ENCODE data around the gene RAP1GDS1.
A peak's percentile ranks its signal among the peaks of the same experiment; 100 is the strongest.
"Not testable (repeated sequence)": the region's sequence is repeated elsewhere in the genome, so short reads cannot be mapped to it uniquely, and the experiment has no call there.

RAP1GDS1 gene

GRCh38 chr4:98434816-98435215 lies 173.6 kb downstream of the RAP1GDS1 start:
- DNase-seq (ENCODE audit: low read depth in 3 of 3): no peak

DNA sequence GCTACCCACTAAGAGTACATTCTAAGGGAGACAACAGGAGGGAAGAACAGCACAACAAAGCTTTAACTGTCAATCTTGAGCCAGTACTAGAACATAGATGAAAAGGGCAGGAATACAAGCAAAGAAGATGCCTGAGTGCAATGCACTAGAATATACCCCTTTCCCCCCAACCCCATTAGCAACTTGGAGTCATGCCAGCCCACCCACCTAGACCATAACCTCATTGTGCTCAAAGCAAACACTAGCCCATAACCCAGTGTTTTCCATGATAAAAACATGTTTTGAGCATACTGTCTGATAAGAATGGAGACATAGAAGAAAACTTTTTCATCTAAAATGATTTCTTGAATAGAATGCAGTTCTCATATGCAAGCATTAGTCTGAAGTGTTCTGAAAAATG lies 183.2 kb downstream of the RAP1GDS1 start:
- DNase-seq (ENCODE audit: low read depth in 3 of 3): no peak

DNA sequence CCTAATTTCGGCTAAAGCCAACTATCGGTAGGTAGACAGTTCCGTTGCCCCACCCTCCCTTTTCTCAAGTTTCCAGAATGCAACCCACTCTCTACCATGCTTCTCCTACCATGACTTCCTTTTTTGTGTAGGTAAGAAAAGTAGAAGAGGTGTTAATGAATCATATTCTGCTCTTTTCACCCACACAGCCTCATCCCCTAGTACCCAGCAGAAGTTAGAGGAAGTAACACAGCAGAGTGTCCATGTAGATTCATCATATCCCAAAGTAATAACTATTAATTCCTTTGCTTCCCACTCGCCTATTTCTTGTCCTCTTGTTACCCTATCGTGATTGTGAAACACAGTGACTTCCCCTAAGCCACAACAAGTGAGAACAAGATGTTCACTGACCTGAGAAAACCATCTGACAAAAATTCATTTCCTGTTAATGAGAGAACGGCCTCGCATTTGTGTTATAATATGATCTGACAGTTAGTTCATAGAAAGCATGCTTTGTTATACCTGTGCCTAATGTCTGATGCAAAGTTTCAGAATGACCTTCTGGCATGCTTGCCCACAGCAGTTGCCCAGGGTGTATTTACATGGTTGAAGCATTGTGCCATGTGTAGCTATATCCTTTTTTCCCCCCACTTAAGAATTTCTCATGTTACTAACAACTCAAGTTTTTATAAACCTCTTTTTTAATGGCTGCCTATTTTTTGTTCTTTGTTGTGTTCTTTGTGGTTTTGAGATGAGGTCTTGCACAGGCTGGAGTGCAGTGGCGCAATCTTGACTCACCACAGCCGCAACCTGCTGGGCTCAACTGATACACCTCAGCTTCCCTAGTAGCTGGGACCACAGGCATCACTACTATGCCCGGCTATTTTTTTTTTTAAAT lies 185.6 kb downstream of the RAP1GDS1 start:
- DNase-seq (ENCODE audit: low read depth in 3 of 3): peak; percentile 25 to 62 (median 30)

- no peak for DNase-seq (ENCODE audit: low read depth in 3 of 3)
These were observed 186.5 kb downstream of the RAP1GDS1 start for GRCh38 chr4:98447648-98448047.

DNA sequence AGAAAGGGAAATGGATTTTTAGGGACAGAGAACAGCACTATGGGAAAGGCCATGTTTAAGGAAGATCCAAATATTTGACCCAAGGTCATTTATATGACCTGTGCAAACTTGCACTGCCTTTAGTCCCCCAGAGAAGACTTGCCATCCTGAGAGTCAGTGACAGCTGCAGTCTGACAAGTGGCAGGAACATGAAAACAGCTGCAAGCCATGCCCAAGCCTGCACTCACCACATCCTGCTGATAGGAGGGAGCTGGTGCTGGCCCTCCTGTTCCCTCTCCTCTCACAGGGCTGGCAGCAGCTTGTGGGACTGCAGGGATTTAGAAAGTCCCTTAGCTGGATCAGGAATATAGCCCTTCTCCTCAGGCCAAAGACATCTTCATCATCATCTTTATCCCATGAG lies 187.7 kb downstream of the RAP1GDS1 start:
- no peak for DNase-seq (ENCODE audit: low read depth in 3 of 3)

GRCh38 chr4:98452091-98452490 lies 190.9 kb downstream of the RAP1GDS1 start:
- no peak for DNase-seq (ENCODE audit: low read depth in 3 of 3)

- not testable (repeated sequence) for DNase-seq (ENCODE audit: low read depth in 3 of 3)
These were observed 196.2 kb downstream of the RAP1GDS1 start for GRCh38 chr4:98457422-98457821.

- not testable (repeated sequence) for DNase-seq (ENCODE audit: low read depth in 3 of 3)
These were observed 200.1 kb downstream of the RAP1GDS1 start for GRCh38 chr4:98461121-98461865.

- DNase-seq (ENCODE audit: low read depth in 3 of 3): no peak
These were observed 201.3 kb downstream of the RAP1GDS1 start for GRCh38 chr4:98462487-98462886.

DNA sequence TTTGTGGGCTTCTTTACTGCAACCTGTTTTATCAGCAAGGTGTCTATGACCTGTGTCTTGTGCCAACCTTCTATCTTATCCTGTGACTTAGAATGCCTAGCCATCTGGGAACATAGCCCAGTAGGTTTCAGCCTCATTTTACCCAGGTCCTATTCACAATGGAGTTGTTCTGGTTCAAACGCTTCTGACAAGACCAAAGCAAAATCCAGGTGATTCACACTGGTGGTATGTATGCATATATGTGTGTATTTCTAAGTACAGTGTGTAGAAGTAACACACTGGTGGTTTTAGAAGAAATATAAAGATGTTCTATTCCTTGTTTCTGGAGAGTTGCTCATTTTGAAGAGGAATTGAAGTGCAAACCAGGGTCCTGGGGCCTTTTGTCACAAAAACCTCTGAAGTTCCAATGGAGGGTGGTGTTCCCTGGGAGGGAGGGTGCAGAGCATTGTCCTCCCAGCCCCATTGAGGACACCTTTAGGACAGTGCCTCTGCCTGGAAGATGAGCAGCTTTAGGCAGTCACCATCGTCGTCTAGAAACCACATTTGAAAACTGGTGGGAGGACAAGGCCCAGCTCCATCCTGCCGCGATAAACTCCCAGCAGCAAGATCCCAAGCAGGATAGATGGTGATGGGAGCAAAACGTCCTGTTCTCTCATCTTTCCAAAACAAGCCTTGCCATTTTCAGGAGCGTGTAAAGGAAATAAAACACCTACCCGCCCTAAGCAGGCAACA lies 205.8 kb downstream of the RAP1GDS1 start:
- DNase-seq (ENCODE audit: low read depth in 3 of 3): no peak

- DNase-seq (ENCODE audit: low read depth in 3 of 3): peak in 2 of 3 donors; percentile 60
These were observed 206.5 kb downstream of the RAP1GDS1 start for GRCh38 chr4:98467627-98468072.

GRCh38 chr4:98468709-98469108 lies 207.5 kb downstream of the RAP1GDS1 start:
- no peak for DNase-seq (ENCODE audit: low read depth in 3 of 3)

GRCh38 chr4:98469771-98470170 lies 208.6 kb downstream of the RAP1GDS1 start:
- DNase-seq (ENCODE audit: low read depth in 3 of 3): no peak

DNA sequence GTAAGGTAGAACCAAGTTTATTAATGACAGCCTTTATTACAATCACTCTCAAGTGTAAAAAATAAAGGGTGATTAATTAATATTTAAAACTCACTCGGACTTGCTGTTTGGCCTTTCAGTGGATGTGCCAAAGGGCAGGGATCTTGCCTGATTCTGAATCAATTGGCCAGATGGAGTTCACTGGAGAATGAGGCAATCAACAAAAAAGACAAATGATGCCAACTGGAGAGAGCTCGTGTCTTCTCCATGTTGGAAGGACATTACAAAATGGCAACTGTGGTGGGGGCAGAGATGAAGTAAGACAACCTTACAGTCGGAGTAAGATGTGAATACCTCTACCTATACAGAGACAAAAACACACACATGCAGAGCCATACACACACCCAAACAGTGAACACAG lies 209.2 kb downstream of the RAP1GDS1 start:
- no peak for DNase-seq (ENCODE audit: low read depth in 3 of 3)

DNA sequence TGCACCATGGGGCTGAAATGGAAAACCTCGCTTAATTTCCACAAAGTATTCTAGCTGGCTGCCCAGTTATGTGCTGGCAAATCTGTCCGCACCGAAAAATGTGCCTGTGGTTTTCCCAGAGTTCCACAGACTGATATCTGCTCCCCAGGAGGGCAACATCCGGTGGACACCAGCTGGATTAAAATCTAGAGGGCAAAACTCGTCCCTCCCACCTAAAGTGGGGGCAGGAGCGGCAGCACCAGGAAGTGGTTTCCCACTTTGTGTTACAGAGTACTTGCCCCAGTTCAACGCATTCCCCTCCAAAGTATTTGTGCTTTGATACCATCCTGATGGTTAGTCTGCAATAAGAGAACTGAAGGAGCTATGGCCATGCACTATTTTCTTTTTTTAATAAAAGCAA lies 209.6 kb downstream of the RAP1GDS1 start:
- no peak for DNase-seq (ENCODE audit: low read depth in 3 of 3)

GRCh38 chr4:98473046-98473445 lies 211.9 kb downstream of the RAP1GDS1 start:
- no peak for DNase-seq (ENCODE audit: low read depth in 3 of 3)

DNA sequence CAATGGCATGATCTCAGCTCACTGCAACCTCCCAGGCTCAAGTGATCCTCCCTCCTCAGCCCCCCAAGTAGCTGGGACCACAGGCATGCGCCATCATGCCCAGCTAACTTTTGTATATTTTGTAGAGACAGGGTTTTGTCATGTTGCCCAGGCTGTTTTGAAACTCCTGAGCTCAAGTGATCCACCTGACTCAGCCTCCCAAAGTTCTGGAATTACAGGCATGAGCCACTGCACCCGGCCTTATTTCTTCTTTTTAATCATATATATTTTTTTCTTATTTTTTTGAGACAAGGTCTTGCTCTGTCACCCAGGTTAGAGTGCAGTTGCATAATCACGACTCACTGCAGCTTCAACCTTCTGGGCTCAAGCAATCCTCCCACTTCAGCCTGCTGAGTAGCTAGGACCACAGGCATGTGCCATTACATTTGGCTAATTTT lies 213.2 kb downstream of the RAP1GDS1 start:
- DNase-seq (ENCODE audit: low read depth in 3 of 3): no peak

DNA sequence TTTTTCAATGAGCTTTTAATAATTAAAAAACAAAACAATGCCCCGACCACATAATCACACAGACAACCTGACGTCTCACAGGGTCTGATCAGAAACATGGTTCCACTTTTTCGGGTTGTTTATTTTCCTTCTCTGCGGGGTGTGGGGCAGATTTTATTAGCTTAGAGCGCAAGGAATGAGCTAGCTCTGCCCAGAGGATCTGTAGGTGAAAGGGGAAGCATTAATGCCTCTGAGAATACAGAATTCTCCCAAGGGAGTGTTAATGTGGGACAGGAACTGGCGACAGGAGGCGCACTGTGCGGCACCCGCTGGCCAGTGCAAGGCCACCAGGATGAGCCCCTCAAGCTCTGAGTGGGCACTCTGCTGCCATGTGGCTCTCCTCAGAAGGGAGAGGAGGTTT lies 215.7 kb downstream of the RAP1GDS1 start:
- DNase-seq (ENCODE audit: low read depth in 3 of 3): no peak

GRCh38 chr4:98479590-98479989 lies 218.4 kb downstream of the RAP1GDS1 start:
- not testable (repeated sequence) for DNase-seq (ENCODE audit: low read depth in 3 of 3)

- no peak for DNase-seq (ENCODE audit: low read depth in 3 of 3)
These were observed 219.4 kb downstream of the RAP1GDS1 start for GRCh38 chr4:98480535-98480934.

DNA sequence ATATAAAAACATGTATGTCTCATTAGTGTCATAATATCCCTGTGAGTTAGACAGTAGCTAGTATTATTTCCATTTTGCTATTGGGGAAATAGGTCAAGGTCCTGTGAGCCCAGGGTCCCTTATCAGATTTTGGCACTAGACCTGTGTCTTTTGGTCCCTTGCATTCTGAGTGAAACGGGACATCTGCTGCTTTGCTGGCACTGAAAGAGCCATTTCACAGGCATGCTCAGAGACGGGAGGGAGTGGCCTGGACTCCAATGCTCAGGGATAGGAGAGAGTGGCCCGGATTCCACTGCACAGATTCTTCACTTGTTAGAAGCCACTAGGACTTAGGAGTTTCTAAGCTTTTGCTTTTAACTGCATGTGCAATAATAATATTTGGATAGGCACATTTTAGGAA lies 220.0 kb downstream of the RAP1GDS1 start:
- no peak for DNase-seq (ENCODE audit: low read depth in 3 of 3)

DNA sequence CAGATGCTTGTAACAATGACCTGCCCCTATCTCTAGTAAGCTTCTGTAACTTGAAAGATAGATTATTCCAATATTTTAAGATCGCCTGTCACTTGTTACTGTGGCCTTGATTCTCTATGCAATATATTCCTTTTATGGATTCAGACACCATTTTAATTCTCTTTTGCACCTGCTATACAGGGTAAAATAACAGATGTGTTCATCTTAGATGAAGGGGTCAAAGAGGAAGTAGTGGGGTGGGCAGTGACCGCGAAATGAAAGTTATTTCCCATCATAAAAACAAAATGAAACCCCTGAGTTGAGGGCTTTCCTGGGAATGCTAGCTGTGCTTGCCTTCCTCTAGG lies 221.3 kb downstream of the RAP1GDS1 start:
- no peak for DNase-seq (ENCODE audit: low read depth in 3 of 3)
